Embryonic facial prominence (tissue), 1 donor: ENCODE data around the gene DDR2.

ENCODE experiments used
- DNase-seq: peaks from one replicate; pipeline ENCODE4 v3.0.0-alpha.2; 2016; ENCODE audit errors: extremely low spot score

Gene DDR2

DNA sequence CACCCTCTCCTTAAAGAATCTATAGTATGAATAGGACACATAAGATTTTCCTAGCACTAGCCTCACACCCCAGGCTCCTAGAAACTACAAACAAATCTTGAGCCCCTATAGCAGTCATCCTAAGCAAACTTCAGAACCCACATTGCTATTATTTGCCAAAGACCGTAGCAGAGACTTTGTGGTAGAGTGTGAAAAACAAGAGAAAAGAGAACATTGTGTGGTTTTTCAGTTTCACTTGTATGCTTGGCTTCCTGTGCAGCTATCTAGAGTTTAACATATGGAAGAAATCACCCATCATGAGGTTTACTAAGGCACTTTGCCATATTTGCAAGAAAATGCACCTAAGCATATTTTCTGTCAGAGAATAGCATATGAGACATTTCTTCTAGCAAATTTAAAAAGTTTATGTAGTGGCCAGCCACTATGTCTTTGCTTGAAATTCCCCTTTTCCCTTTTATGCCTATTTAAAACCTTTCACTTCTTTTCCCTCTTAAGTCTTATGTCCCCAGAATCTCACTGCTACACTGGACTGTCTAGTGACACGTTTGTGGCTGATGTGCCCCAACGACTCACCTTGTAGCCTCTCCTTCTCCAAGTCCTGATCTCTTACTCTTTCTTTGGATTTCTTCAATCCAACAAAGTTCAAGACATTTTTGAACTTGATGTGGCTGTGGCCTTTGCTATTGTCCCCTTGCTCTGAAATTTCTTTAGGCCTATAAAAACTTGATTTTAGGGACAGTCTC, 203.1 kb downstream of the DDR2 start:
- no peak for DNase-seq
